K562 (cell line): ENCODE measurements around the gene CPLX1. TPM values are rescaled to one million over a fixed set of nuclear protein-coding genes. Genes with fewer than 3 reads are reported as not detected.

Source experiments
- HMG20A ChIP-seq: fragments of 450-650 bp; formaldehyde crosslinking; conservative IDR thresholded peaks from 2 replicates; pipeline ENCODE4 v1.4.0; 2020; ENCODE audit warnings: mild to moderate bottlenecking, mixed read lengths
- HMGXB4 ChIP-seq: sonication (generic); formaldehyde crosslinking; IDR thresholded peaks from 2 replicates; pipeline ENCODE4 v1.8.1; 2023; ENCODE audit warnings: mild to moderate bottlenecking, missing genetic modification reagents
- JUN ChIP-seq, 2 experiments: sonication (generic) in 1 of 2; formaldehyde crosslinking in 1 of 2; IDR thresholded peaks; 2 replicates each; pipeline versions ENCODE4 v1.6.1 to v1.8.0; 2012 to 2022; ENCODE audit warnings: borderline replicate concordance in 2 of 2, mild to moderate bottlenecking in 2 of 2, improper control_type of control experiment in 1 of 2, low read depth in 1 of 2, low read length in 1 of 2, missing genetic modification reagents in 1 of 2
- L3MBTL2 ChIP-seq: fragments of 450-650 bp; IDR thresholded peaks from 2 replicates; pipeline ENCODE4 v1.6.1; 2016; ENCODE audit warnings: mild to moderate bottlenecking, moderate library complexity
- MITF ChIP-seq: IDR thresholded peaks from 2 replicates; pipeline ENCODE4 v1.6.1; 2014; ENCODE audit warnings: antibody characterized with exemption
- MTF1 ChIP-seq: fragments of 250-450 bp; sonication (Bioruptor Pico); IDR thresholded peaks from 2 replicates; pipeline ENCODE4 v1.9.0; 2021; ENCODE audit warnings: moderate library complexity, mild to moderate bottlenecking, inconsistent platforms, borderline replicate concordance
- NEUROD1 ChIP-seq: fragments of 150-350 bp; IDR thresholded peaks from 2 replicates; pipeline ENCODE4 v1.6.1; 2014; ENCODE audit warnings: borderline replicate concordance, low read length, low read depth; ENCODE audit not compliant: partially characterized antibody
- NR4A1 ChIP-seq, 2 experiments: fragments of 250-450 bp in 1 of 2; fragments of 450-650 bp in 1 of 2; sonication (Bioruptor Pico) in 1 of 2; IDR thresholded peaks; 2 replicates each; pipeline versions ENCODE4 v1.4.0 to v1.6.1; 2016 to 2020; ENCODE audit warnings: mild to moderate bottlenecking in 2 of 2, missing compliant biosample characterization in 1 of 2, missing genetic modification characterization in 1 of 2, moderate library complexity in 1 of 2
- PHF21A ChIP-seq: fragments of 450-650 bp; IDR thresholded peaks from 2 replicates; pipeline ENCODE4 v1.6.1; 2017; ENCODE audit warnings: low read depth, borderline replicate concordance
- PPARD ChIP-seq: fragments of 250-450 bp; sonication (Bioruptor Pico); IDR thresholded peaks from 2 replicates; pipeline ENCODE4 v1.8.0; 2022; ENCODE audit warnings: inconsistent platforms, mild to moderate bottlenecking, moderate library complexity
- SIRT6 ChIP-seq: IDR thresholded peaks from one replicate; pipeline ENCODE4 v1.6.1; 2012; ENCODE audit warnings: low read depth, mild to moderate bottlenecking, control low read depth, inconsistent platforms, low read length, moderate library complexity
- SRF ChIP-seq, 2 experiments: fragments of 250-450, 450-650 bp in 1 of 2; sonication (Bioruptor Pico) in 1 of 2; sonication (generic) in 1 of 2; formaldehyde crosslinking; IDR thresholded peaks; 2 replicates each; pipeline versions ENCODE4 v1.5.0 to v1.5.1; 2020 to 2022; ENCODE audit warnings: mild to moderate bottlenecking in 1 of 2, missing genetic modification reagents in 1 of 2
- TSHZ1 ChIP-seq: fragments of 250-450 bp; sonication (Bioruptor Pico); IDR thresholded peaks from 2 replicates; pipeline ENCODE4 v1.4.0; 2020; ENCODE audit warnings: mild to moderate bottlenecking, moderate library complexity
- XRCC3 ChIP-seq: fragments of 450-650 bp; IDR thresholded peaks from 2 replicates; pipeline ENCODE4 v1.6.1; 2017; ENCODE audit warnings: mild to moderate bottlenecking, moderate library complexity
- XRCC4 ChIP-seq: IDR thresholded peaks from one replicate; pipeline ENCODE4 v1.6.1; 2011; ENCODE audit not compliant: insufficient read depth, insufficient read length; ENCODE audit errors: extremely low read depth
- XRCC5 ChIP-seq: fragments of 200-400 bp; formaldehyde crosslinking; IDR thresholded peaks from 2 replicates; pipeline ENCODE4 v1.6.1; 2017; ENCODE audit warnings: low read depth, mild to moderate bottlenecking, low read length
- ZC3H8 ChIP-seq: fragments of 450-650 bp; IDR thresholded peaks from 2 replicates; pipeline ENCODE4 v1.6.1; 2017
- ZNF282 ChIP-seq: sonication (generic); formaldehyde crosslinking; IDR thresholded peaks from 2 replicates; pipeline ENCODE4 v1.8.1; 2023; ENCODE audit warnings: missing genetic modification reagents
- ZNF507 ChIP-seq: conservative IDR thresholded peaks from 2 replicates; pipeline ENCODE4 v1.6.1; 2017; ENCODE audit warnings: missing genetic modification characterization, missing compliant biosample characterization
- ZNF586 ChIP-seq: fragments of 450-650 bp; formaldehyde crosslinking; conservative IDR thresholded peaks from 2 replicates; pipeline ENCODE4 v1.4.0; 2020; ENCODE audit warnings: mild to moderate bottlenecking, moderate library complexity
- ZNF780A ChIP-seq: fragments of 250-450 bp; sonication (Bioruptor Pico); IDR thresholded peaks from 2 replicates; pipeline ENCODE4 v1.5.0; 2021; ENCODE audit warnings: mild to moderate bottlenecking
- polyA plus RNA-seq, 8 experiments: library from polyadenylated mRNA; depleted of rRNA in 4 of 8; stranded (reverse) in 5 of 8; unstranded in 3 of 8; fragments of >200 nt; fragmentation: Nextera tagmentation in 2 of 8; fragmentation: Illumina TruSeq in 1 of 8; extraction: Ambion mirVana in 2 of 8; extraction: Trizol in 1 of 8; gene quantifications; 2 replicates each; pipeline versions ENCODE4 v1.2.1 to v1.2.3, GENCODE V29; 2011 to 2014; ENCODE audit warnings: inconsistent platforms in 1 of 8, missing spikeins in 1 of 8
- total RNA-seq, 7 experiments: library from RNA; depleted of rRNA in 6 of 7; stranded (reverse); fragments of >200 nt in 6 of 7; fragmentation: Illumina TruSeq in 2 of 7; extraction: Trizol in 2 of 7; gene quantifications; 2 replicates each; pipeline versions ENCODE4 v1.2.1 to v1.2.3, GENCODE V29; 2011 to 2021; ENCODE audit warnings: low replicate concordance in 1 of 7

Gene CPLX1
- total and polyA plus RNA-seq, 9 of the 15 experiments (the other 6 are each of a cell fraction or from before 2014, with no cell fraction given) = 0.03 to 3.3 (median 0.17) TPM; not detected in 2

DNA sequence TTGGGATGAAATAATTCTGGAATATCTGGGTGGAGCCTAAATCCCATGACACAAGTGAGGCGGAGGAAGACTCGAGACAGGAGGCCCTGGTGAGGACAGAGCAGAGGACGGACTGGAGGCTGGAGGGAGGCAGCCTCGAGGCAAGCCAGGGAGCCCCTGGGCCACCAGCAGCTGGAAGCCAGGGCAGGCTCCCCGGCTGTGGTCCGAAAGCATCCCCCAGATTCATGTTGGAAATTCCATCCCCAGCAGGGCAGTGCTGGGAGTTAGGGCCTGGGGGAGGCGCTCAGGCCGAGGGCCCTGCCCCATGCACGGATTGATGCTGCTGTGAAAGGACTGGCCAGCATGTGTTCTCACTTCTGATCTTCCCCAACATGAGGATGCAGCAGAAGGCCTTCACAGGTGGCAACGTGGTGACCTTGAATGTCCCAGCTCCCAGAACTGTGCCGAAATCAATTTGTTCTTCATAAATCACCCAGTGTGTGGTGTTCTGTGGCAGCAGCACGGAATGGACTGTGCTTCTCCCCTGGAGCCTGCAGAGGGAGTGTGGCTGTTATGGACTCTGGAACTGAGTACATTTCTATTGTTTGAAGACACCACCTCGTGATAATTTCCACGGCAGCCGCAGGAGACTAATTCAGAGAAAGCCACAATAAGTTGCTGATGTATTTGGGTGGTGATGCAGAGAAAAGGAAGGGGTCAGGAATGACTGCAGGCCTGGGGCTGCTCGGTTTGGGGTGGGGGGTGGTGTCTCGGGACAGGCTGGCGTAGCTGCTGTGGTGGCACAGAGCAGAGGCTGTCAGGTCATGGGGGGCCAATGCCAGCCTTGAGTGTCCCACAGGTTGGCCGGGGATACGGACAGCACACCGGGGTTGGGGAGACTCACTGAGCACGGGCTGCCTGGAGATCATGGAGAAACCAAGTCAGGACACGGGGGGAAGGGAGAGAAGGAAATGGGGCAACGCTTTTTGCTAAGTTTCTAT, 63.4 kb downstream of the CPLX1 start (continued):
- TF ChIP-seq TSHZ1 = no peak
- TF ChIP-seq PPARD = no peak
- TF ChIP-seq HMGXB4 (CRISPR knock-in tag) = no peak
- TF ChIP-seq XRCC3 = no peak
- TF ChIP-seq MITF = no peak
- TF ChIP-seq SIRT6 = peak; percentile 2
- no peak for TF ChIP-seq XRCC4
- no peak for TF ChIP-seq ZNF780A (CRISPR knock-in tag)
- TF ChIP-seq ZNF507 (tag) = no peak
- no peak for TF ChIP-seq XRCC5
- no peak for TF ChIP-seq HMG20A
- TF ChIP-seq ZNF282 (CRISPR knock-in tag) = no peak
- no peak for TF ChIP-seq ZC3H8
- no peak for TF ChIP-seq NEUROD1
- peak; percentile 20; the same call in 1 of the 2 replicates for TF ChIP-seq L3MBTL2
- TF ChIP-seq MTF1 (CRISPR knock-in tag) = no peak
- no peak for TF ChIP-seq SRF (CRISPR knock-in tag; IDR thresholded peaks at IDR 0.05)
- TF ChIP-seq JUN (IDR thresholded peaks at IDR 0.05; ENCODE audit: borderline replicate concordance, low read depth, low read length) = no peak
- no peak for TF ChIP-seq JUN (CRISPR knock-in tag; IDR thresholded peaks at IDR 0.05; ENCODE audit: borderline replicate concordance)
- no peak for TF ChIP-seq PHF21A
- no peak for TF ChIP-seq NR4A1 (CRISPR knock-in tag; IDR thresholded peaks at IDR 0.05)
- no peak for TF ChIP-seq NR4A1 (tag; IDR thresholded peaks at IDR 0.05)
- TF ChIP-seq ZNF586 = no peak
